ENCODE data around the gene HSD11B1. TPM values are rescaled to one million over a fixed set of nuclear protein-coding genes. Genes with fewer than 3 reads are reported as not detected.

Gene HSD11B1
- total RNA-seq, 2 donors from 2014 or later: 0.66 to 3.6 TPM

DNA sequence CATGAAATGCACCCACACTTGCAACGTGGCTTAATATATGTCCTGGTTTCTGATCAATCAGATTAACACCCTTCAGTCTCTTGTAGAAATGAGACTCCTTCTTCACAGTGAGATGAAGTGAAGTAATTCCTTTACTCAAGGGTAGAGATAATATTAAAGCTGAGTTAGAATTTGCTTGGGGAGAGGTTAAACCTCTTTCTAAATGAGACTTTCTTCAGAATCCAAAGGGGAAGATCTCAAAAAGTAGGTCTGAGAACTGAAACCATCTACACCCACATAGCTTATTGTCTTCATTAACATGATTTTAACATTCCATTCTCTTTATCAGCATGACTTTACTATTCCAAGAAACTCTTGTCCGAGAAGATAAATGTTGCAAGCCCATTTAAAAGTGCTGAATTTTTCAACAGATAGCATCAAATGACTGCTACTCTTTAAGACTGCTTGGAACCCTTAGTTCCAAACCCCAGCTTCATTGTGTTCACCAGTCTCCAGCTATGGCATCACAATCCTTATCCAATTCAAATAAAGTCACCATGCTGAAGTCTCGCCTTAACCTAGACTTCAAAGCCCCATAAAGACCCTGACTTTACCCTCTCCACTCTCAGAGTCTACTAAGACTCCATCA, 32.0 kb downstream of the HSD11B1 start:
- Histone ChIP-seq H3K36me3 (replicated peaks in 1 of 2; ENCODE audit: insufficient read depth in 1 of 2, low read depth in 2 of 2) (no peaks in the 10 kb centered on the region), H3K4me3 (no peak overlapping the region), H3K27ac (no peak overlapping the region), H3K27me3 (no peaks in the 10 kb centered on the region), H3K9me3 (no peaks in the 10 kb centered on the region), H3K4me1 (peaks cover 5% of the 10 kb centered on the region)
- ATAC-seq: no peak
- 53 to 57% methylated on average over 3 of the region's 3 CpGs for WGBS, 2 donors
- TF ChIP-seq, protein P1, sequence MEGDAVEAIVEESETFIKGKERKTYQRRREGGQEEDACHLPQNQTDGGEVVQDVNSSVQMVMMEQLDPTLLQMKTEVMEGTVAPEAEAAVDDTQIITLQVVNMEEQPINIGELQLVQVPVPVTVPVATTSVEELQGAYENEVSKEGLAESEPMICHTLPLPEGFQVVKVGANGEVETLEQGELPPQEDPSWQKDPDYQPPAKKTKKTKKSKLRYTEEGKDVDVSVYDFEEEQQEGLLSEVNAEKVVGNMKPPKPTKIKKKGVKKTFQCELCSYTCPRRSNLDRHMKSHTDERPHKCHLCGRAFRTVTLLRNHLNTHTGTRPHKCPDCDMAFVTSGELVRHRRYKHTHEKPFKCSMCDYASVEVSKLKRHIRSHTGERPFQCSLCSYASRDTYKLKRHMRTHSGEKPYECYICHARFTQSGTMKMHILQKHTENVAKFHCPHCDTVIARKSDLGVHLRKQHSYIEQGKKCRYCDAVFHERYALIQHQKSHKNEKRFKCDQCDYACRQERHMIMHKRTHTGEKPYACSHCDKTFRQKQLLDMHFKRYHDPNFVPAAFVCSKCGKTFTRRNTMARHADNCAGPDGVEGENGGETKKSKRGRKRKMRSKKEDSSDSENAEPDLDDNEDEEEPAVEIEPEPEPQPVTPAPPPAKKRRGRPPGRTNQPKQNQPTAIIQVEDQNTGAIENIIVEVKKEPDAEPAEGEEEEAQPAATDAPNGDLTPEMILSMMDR (IDR thresholded peaks at IDR 0.05): no peak
- DNase-seq: no peak
- intact Hi-C loops (cut with DNase I): no loop called here

DNA sequence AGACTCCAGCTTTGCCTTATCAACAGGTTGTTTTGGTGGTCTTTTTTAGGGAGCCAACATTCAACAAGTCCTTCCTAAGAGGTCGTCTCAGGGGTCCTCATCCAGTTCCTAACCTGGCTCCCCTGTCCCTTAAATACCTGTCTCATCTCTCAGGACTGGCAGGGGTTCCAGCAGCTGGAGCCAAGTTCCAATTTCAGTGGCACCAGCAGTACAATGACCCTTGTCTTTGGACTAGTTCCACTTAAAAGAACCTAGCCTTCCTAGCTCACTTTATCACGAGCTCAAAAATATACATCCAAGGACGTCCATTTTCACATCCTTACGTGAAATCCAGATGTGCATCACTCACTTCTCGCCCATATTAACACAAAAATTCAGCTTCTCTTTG, 32.5 kb downstream of the HSD11B1 start:
- H3K9me3 ChIP-seq: no peaks in the 10 kb centered on the region
- no peaks in the 10 kb centered on the region for H3K27me3 ChIP-seq
- no peak overlapping the region for H3K4me3 ChIP-seq
- WGBS, 2 donors: 56 to 66% methylated on average over 5 of the region's 5 CpGs
- peaks cover 10% of the 10 kb centered on the region for H3K4me1 ChIP-seq
- ATAC-seq: no peak
- intact Hi-C loops (cut with DNase I): no loop called here
- TF ChIP-seq POLR2A (IDR thresholded peaks at IDR 0.05): no peak
- TF ChIP-seq, protein P1 (IDR thresholded peaks at IDR 0.05): no peak
- no peak for DNase-seq
- H3K27ac ChIP-seq: no peak overlapping the region
- no peaks in the 10 kb centered on the region for H3K36me3 ChIP-seq (replicated peaks in 1 of 2; ENCODE audit: insufficient read depth in 1 of 2, low read depth in 2 of 2)

DNA sequence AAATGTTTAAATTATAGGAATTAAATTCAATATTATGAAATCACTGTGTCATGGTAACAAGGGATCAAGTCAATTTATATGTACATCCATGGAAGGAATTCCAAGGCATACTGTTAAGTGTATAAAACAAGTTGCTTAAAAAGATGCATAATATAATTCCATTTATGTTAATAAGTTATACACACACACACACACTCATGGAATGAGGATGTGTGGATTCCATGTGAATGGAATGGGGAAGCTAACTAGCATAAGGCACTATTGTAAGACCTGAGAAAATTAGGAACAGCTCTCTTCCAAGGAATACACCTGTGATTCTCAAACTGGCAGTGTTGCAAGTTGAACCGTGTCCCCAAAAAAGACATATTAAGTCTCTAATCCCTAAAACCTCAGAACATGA, 33.6 kb downstream of the HSD11B1 start:
- intact Hi-C loops (cut with DNase I): no loop called here
- H3K27me3 ChIP-seq: no peaks in the 10 kb centered on the region
- H3K4me3 ChIP-seq: no peak overlapping the region
- WGBS, 2 donors: 82 to 87% methylated on average over 1 of the region's 1 CpG
- no peak overlapping the region for H3K27ac ChIP-seq
- H3K4me1 ChIP-seq: peaks cover 21% of the 10 kb centered on the region
- DNase-seq: no peak
- ATAC-seq: no peak
- no peak for TF ChIP-seq POLR2A (IDR thresholded peaks at IDR 0.05)
- TF ChIP-seq, protein P1 (IDR thresholded peaks at IDR 0.05): no peak
- H3K36me3 ChIP-seq (replicated peaks in 1 of 2; ENCODE audit: insufficient read depth in 1 of 2, low read depth in 2 of 2): no peaks in the 10 kb centered on the region
- H3K9me3 ChIP-seq: no peaks in the 10 kb centered on the region

DNA sequence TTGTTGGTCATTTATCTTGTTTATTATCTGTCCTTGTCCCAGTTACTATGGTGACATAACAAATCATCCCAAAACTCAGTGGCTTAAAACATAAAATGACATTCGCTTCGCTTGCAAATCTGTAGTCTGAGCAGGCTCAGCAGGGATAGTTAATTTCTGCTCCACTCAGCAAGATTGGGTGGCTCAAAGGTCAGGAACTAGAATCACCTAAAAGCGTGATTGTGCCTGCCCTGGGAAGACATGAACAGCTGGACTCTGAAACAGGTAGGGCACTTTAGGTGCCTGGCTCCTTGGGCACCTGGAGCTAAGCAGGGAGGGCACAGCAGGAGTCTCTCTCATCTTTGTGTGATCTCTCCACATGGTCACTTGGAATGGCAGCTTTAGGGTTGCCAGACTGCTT, 36.5 kb downstream of the HSD11B1 start:
- no peak for TF ChIP-seq POLR2A (IDR thresholded peaks at IDR 0.05)
- TF ChIP-seq, protein P1 (IDR thresholded peaks at IDR 0.05): no peak
- Histone ChIP-seq H3K27me3 (no peaks in the 10 kb centered on the region), H3K27ac (peak overlapping the region in 2 of 4 donors; percentile 57 to 59), H3K9me3 (no peaks in the 10 kb centered on the region), H3K4me1 (peaks cover 25% of the 10 kb centered on the region), H3K4me3 (no peak overlapping the region), H3K36me3 (replicated peaks in 1 of 2; ENCODE audit: insufficient read depth in 1 of 2, low read depth in 2 of 2) (no peaks in the 10 kb centered on the region)
- ATAC-seq (no peak), DNase-seq (no peak)
- WGBS, 2 donors: 69 to 72% methylated on average over 3 of the region's 3 CpGs
- intact Hi-C loops (cut with DNase I): no loop called here

DNA sequence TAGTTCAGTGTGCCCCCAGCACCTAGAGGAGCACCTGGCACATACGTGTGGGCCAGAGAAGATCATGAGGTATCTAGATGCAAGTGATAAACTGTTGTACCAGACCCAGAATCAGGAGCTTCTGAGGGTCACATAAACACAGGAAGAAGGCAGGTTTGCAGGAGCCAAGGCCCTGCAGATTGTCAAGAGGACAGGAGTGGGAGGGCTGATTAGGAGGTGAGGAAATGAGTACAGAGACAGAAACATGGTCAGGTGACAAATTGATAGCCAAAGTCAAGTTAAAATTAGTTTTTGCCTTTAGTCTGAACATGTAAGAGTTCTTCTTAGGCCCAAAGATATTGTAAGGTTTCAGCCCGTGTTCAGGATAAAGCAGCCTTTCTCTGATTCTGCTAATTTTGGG, 37.2 kb downstream of the HSD11B1 start:
- H3K36me3 ChIP-seq (replicated peaks in 1 of 2; ENCODE audit: insufficient read depth in 1 of 2, low read depth in 2 of 2): no peaks in the 10 kb centered on the region
- intact Hi-C loops (cut with DNase I): no loop called here
- H3K4me3 ChIP-seq: no peak overlapping the region
- H3K9me3 ChIP-seq: no peaks in the 10 kb centered on the region
- DNase-seq (no peak), ATAC-seq (no peak)
- H3K27ac ChIP-seq: peak overlapping the region in 3 of 4 donors; percentile 5 to 59 (median 57)
- TF ChIP-seq POLR2A (IDR thresholded peaks at IDR 0.05): no peak
- TF ChIP-seq, protein P1 (IDR thresholded peaks at IDR 0.05): no peak
- 38 to 49% methylated on average over 2 of the region's 2 CpGs for WGBS, 2 donors
- peaks cover 25% of the 10 kb centered on the region for H3K4me1 ChIP-seq
- H3K27me3 ChIP-seq: no peaks in the 10 kb centered on the region

Data from body of pancreas (tissue), 4 donors.